Neural progenitor cell (in vitro differentiated cells): ENCODE measurements around the gene SERPINI2. TPM values are rescaled to one million over a fixed set of nuclear protein-coding genes. Genes with fewer than 3 reads are reported as not detected.

Source experiments
- DNase-seq: peaks from one replicate; pipeline ENCODE4 v3.0.0-alpha.2; 2016; ENCODE audit warnings: low spot score
- H2AFZ ChIP-seq: fragments of 200-600 bp; sonication (generic); replicated peaks from 2 replicates; pipeline ENCODE4 v1.6.1; 2016; ENCODE audit warnings: antibody characterized with exemption
- H3F3A ChIP-seq: fragments of 200-600 bp; sonication (generic); 2 replicates; pipeline ENCODE4 v1.6.1; 2016; ENCODE audit warnings: antibody characterized with exemption, low read depth
- H3K27ac ChIP-seq: fragments of 200-600 bp; sonication (generic); 2 replicates; pipeline ENCODE4 v1.5.1; 2016; ENCODE audit warnings: mild to moderate bottlenecking
- H3K27me3 ChIP-seq: fragments of 200-600 bp; sonication (generic); 2 replicates; pipeline ENCODE4 v1.6.1; 2016; ENCODE audit warnings: mild to moderate bottlenecking, moderate library complexity
- H3K36me3 ChIP-seq: fragments of 200-600 bp; sonication (generic); 2 replicates; pipeline ENCODE4 v1.5.1; 2016
- H3K4me1 ChIP-seq: fragments of 200-600 bp; sonication (generic); 2 replicates; pipeline ENCODE4 v1.6.1; 2016; ENCODE audit warnings: mixed run types
- H3K4me2 ChIP-seq: fragments of 200-600 bp; sonication (generic); 2 replicates; pipeline ENCODE4 v1.6.1; 2016
- H3K4me3 ChIP-seq: fragments of 200-600 bp; sonication (generic); 2 replicates; pipeline ENCODE4 v1.5.1; 2016
- H3K79me2 ChIP-seq: fragments of 200-600 bp; sonication (generic); 2 replicates; pipeline ENCODE4 v1.6.1; 2016; ENCODE audit warnings: low read depth
- H3K9ac ChIP-seq: fragments of 200-600 bp; sonication (generic); 2 replicates; pipeline ENCODE4 v1.6.1; 2016
- H3K9me3 ChIP-seq: fragments of 200-600 bp; sonication (generic); 2 replicates; pipeline ENCODE4 v1.5.1; 2016; ENCODE audit warnings: low read depth
- H4K20me1 ChIP-seq: fragments of 200-600 bp; sonication (generic); 2 replicates; pipeline ENCODE4 v1.6.1; 2016; ENCODE audit warnings: low read depth
- H3K27ac Mint-ChIP-seq: 3 replicates; pipeline ENCODE4 v1.8.0; 2021; ENCODE audit warnings: mixed read lengths
- H3K27me3 Mint-ChIP-seq: 2 replicates; pipeline ENCODE4 v1.8.0; 2022; ENCODE audit warnings: low read depth, mild to moderate bottlenecking, inconsistent platforms, moderate library complexity, mixed read lengths; ENCODE audit not compliant: insufficient read depth
- H3K36me3 Mint-ChIP-seq: 3 replicates; pipeline ENCODE4 v1.8.0; 2021; ENCODE audit warnings: mixed read lengths
- H3K4me1 Mint-ChIP-seq: 3 replicates; pipeline ENCODE4 v1.8.0; 2021; ENCODE audit warnings: mixed read lengths
- H3K4me3 Mint-ChIP-seq: 3 replicates; pipeline ENCODE4 v1.8.0; 2021; ENCODE audit warnings: mild to moderate bottlenecking, moderate library complexity, mixed read lengths
- H3K9me3 Mint-ChIP-seq: 3 replicates; pipeline ENCODE4 v1.8.0; 2020; ENCODE audit warnings: mixed read lengths
- CTCF ChIP-seq: fragments of 200-600 bp; sonication (generic); IDR thresholded peaks from 2 replicates; pipeline ENCODE4 v1.5.1; 2017; ENCODE audit warnings: antibody characterized with exemption, mild to moderate bottlenecking
- EZH2 ChIP-seq: fragments of 200-600 bp; sonication (generic); IDR thresholded peaks from 2 replicates; pipeline ENCODE4 v1.6.1; 2017; ENCODE audit warnings: antibody characterized with exemption, mild to moderate bottlenecking, moderate library complexity
- EZH2phosphoT487 ChIP-seq: fragments of 200-600 bp; sonication (generic); IDR thresholded peaks from 2 replicates; pipeline ENCODE4 v1.6.1; 2017; ENCODE audit warnings: antibody characterized with exemption
- total RNA-seq: library from RNA; depleted of rRNA; stranded (reverse); fragments of >200 nt; gene quantifications from 2 replicates; pipeline ENCODE4 v1.2.3, GENCODE V29; 2015; ENCODE audit warnings: low replicate concordance

SERPINI2 gene
- total RNA-seq, 1 donor from 2014 or later = not detected

- no peak overlapping the region for H3K4me3 Mint-ChIP-seq
- no peaks in the 10 kb centered on the region for H3K4me1 ChIP-seq
- TF ChIP-seq EZH2phosphoT487 = no peak
- TF ChIP-seq CTCF = no peak
- no peak for TF ChIP-seq EZH2
- no peaks in the 10 kb centered on the region for H3K36me3 ChIP-seq
- H3K9me3 Mint-ChIP-seq = no peaks in the 10 kb centered on the region
- H4K20me1 ChIP-seq = no peaks in the 10 kb centered on the region
- H3K4me2 ChIP-seq = no peak overlapping the region
- H3K27me3 ChIP-seq = no peaks in the 10 kb centered on the region
- DNase-seq = no peak
- H3F3A ChIP-seq = no peaks in the 10 kb centered on the region
- H3K4me1 Mint-ChIP-seq = peaks cover under 1% of the 10 kb centered on the region
- H3K36me3 Mint-ChIP-seq = no peaks in the 10 kb centered on the region
- no peak overlapping the region for H3K27ac ChIP-seq
- peaks cover 2% of the 10 kb centered on the region for H3K27me3 Mint-ChIP-seq
- no peaks in the 10 kb centered on the region for H3K9me3 ChIP-seq
- no peak overlapping the region for H3K27ac Mint-ChIP-seq
- H3K9ac ChIP-seq = no peak overlapping the region
- no peaks in the 10 kb centered on the region for H3K79me2 ChIP-seq
- H2AFZ ChIP-seq = no peak overlapping the region
- no peak overlapping the region for H3K4me3 ChIP-seq
Measured at GRCh38 chr3:167507954-167508353, 34.1 kb upstream of the SERPINI2 start.

- Histone ChIP-seq H3K4me2 (no peak overlapping the region), H3K4me3 (no peak overlapping the region), H3K27me3 (no peaks in the 10 kb centered on the region), H4K20me1 (no peaks in the 10 kb centered on the region), H3K27ac (no peak overlapping the region), H3K4me1 (no peaks in the 10 kb centered on the region), H2AFZ (no peak overlapping the region), H3K36me3 (no peaks in the 10 kb centered on the region), H3K9ac (no peak overlapping the region), H3F3A (no peaks in the 10 kb centered on the region), H3K79me2 (no peaks in the 10 kb centered on the region), H3K9me3 (no peaks in the 10 kb centered on the region)
- Mint-ChIP-seq H3K27me3 (peaks cover 2% of the 10 kb centered on the region), H3K4me1 (peaks cover 5% of the 10 kb centered on the region), H3K27ac (no peak overlapping the region), H3K9me3 (no peaks in the 10 kb centered on the region), H3K4me3 (no peak overlapping the region), H3K36me3 (no peaks in the 10 kb centered on the region)
- no peak for TF ChIP-seq EZH2
- no peak for TF ChIP-seq EZH2phosphoT487
- TF ChIP-seq CTCF = no peak
- DNase-seq = no peak
Measured at GRCh38 chr3:167502401-167502800, 28.6 kb upstream of the SERPINI2 start.

- no peak overlapping the region for H3K4me2 ChIP-seq
- H3K9ac ChIP-seq = no peak overlapping the region
- H2AFZ ChIP-seq = no peak overlapping the region
- H3K27me3 ChIP-seq = no peaks in the 10 kb centered on the region
- Mint-ChIP-seq H3K27me3 (peaks cover 2% of the 10 kb centered on the region), H3K27ac (no peak overlapping the region), H3K9me3 (no peaks in the 10 kb centered on the region), H3K4me3 (no peak overlapping the region), H3K4me1 (peaks cover 5% of the 10 kb centered on the region), H3K36me3 (no peaks in the 10 kb centered on the region)
- no peaks in the 10 kb centered on the region for H3K9me3 ChIP-seq
- no peaks in the 10 kb centered on the region for H3K36me3 ChIP-seq
- H3F3A ChIP-seq = no peaks in the 10 kb centered on the region
- H3K4me1 ChIP-seq = no peaks in the 10 kb centered on the region
- DNase-seq = no peak
- H3K4me3 ChIP-seq = no peak overlapping the region
- H3K27ac ChIP-seq = no peak overlapping the region
- no peaks in the 10 kb centered on the region for H3K79me2 ChIP-seq
- H4K20me1 ChIP-seq = no peaks in the 10 kb centered on the region
- no peak for TF ChIP-seq CTCF
Measured at GRCh38 chr3:167501941-167502340, 28.1 kb upstream of the SERPINI2 start.

GRCh38 chr3:167497903-167498302 lies 24.1 kb upstream of the SERPINI2 start:
- Histone ChIP-seq H3K9ac (no peak overlapping the region), H4K20me1 (no peaks in the 10 kb centered on the region), H3K4me3 (no peak overlapping the region), H3K36me3 (no peaks in the 10 kb centered on the region), H2AFZ (no peak overlapping the region), H3K27me3 (no peaks in the 10 kb centered on the region), H3K4me1 (no peaks in the 10 kb centered on the region), H3K79me2 (no peaks in the 10 kb centered on the region), H3K4me2 (no peak overlapping the region), H3K9me3 (no peaks in the 10 kb centered on the region), H3K27ac (no peak overlapping the region), H3F3A (no peaks in the 10 kb centered on the region)
- H3K4me1 Mint-ChIP-seq = peaks cover 4% of the 10 kb centered on the region
- no peak for DNase-seq
- peaks cover 2% of the 10 kb centered on the region for H3K27me3 Mint-ChIP-seq
- no peaks in the 10 kb centered on the region for H3K9me3 Mint-ChIP-seq
- no peaks in the 10 kb centered on the region for H3K36me3 Mint-ChIP-seq
- no peak overlapping the region for H3K4me3 Mint-ChIP-seq
- no peak overlapping the region for H3K27ac Mint-ChIP-seq
- TF ChIP-seq EZH2phosphoT487 = no peak
